HG02970 (cell line): ENCODE measurements around the gene CDK14.
"Not testable (repeated sequence)": the region's sequence is repeated elsewhere in the genome, so short reads cannot be mapped to it uniquely, and the experiment has no call there.

Experiments
- ATAC-seq: cut with Tn5 transposase; IDR thresholded peaks from one replicate; pipeline ENCODE4 v1.9.1; 2021; ENCODE audit warnings: mild to moderate bottlenecking, moderate library complexity, moderate number of reproducible peaks; ENCODE audit not compliant: unreplicated experiment, low FRiP score

The CDK14 gene

DNA sequence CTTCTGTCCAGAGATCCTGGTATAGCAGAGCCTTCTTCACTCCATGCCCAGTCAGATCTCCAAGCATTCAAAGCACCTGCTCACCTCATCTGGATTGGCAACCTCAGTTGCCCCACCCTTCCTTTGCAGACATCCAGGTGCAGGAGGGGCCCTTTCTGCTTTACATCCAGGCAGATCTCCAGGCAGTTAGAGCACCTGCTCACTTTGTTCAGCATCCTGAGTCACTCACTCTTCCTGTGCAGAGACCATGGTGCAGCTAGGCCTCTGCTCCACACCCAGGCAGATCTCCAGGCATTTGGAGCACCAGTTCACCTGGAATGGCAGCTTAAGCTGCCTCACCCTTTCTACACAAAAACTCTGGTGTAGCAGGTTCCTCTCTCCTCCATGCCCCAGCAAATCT, 153.1 kb downstream of the CDK14 start:
- ATAC-seq, result no peak

DNA sequence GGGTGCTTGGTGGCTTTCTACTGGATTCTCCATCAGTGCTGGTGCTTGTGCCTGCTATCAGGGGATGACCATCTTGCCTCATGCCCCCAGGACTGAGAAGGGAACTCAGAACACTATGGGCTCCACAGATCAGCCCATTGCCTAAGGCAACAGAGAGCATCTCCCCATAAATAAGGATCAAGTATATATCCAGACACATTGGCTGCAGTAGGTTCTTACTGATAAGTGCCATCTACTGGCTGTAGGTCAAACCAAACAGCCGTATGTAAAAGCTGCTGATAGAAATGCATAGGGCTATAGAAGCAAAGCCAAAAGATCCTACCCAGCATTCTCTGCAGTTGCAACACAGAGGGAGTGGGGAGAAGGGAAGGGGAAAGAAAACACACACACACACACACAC, 153.7 kb downstream of the CDK14 start:
- no peak for ATAC-seq

- no peak for ATAC-seq
Measured at GRCh38 chr7:90751595-90751994, 155.5 kb downstream of the CDK14 start.

DNA sequence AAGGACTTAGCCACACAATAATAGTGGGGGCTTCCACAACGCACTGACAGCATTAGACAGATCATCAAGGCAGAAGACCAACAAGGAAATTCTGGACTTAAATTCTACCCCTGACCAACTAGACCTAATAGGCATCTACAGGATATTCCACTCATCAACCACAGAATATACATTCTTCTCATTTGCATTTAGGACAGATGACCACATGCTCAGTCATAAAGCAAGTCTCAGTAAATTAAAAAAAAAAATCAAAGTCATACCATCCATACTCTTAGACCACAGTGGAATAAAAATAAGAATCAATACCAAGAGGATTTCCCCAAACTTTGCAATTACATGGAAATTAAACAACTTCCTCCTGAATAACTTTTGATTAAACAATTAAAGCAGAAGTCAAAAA, 155.9 kb downstream of the CDK14 start:
- no peak for ATAC-seq

GRCh38 chr7:90755041-90755440, 158.9 kb downstream of the CDK14 start:
- ATAC-seq, result no peak

DNA sequence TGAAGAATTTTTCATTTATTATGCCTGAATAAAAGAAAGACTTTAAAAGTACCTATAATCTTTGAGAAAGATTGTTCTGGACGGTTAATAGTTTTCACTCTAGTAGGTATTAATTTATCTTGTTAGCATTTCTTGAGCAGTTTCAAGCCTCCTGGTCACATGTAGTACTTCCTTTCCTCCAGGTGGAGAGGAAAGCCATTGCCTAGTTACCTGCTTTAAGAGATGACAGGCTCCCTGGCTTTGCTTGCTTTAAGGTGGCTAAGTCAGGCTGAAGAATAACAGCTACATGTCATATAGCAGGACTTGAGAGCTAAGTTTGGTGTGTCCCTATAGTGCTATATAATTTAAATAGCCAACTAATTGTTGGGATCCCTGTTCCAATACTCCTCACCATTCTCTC, 160.2 kb downstream of the CDK14 start:
- no peak for ATAC-seq

DNA sequence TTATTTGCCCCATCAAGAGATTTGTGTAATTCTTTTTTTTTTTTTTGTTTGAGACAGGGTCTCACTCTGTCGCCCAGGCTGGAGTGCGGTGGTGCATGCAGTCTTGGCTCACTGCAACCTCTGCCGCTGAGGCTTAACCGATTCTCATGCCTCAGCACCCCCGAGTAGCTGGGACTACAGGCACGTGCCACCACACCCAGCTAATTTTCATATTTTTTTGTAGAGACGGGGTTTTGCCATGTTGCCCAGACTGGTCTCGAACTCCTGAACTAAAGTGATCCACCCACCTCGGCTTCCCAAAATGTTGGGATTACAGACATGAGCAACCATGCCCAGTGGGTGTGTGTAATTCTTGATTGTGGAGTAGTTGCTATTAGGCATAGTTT, 161.4 kb downstream of the CDK14 start:
- ATAC-seq, result not testable (repeated sequence)

DNA sequence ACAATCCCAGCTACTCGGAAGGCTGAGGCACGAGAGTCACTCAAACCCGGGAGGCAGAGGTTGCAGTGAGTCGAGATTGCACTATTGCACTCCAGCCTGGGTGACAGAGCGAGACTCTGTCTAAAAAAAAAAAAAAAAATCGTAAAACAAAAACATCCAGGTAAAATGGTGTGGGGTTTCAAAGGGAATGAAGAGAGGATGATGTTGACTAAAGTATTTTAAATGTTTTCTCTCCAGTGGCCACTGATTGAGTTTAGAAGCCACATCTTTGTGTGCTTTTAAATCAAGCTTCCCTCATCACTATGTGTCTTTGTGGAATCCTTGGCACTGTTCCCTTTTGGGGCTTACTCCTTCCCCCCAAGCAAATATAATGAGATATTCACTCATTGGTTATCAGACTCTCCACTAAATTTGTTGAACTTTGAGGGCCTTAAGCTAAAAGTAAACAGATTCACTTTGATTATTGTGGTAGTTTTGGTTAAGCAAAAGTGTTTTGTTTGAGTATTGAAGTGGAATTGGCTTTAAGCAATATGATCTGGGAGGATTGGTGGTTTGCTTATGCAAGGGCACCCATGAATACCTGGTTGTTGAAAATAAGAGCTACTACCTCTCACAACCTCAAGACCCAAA, 162.9 kb downstream of the CDK14 start:
- no peak for ATAC-seq

GRCh38 chr7:90759710-90760109, 163.6 kb downstream of the CDK14 start:
- ATAC-seq, result no peak

DNA sequence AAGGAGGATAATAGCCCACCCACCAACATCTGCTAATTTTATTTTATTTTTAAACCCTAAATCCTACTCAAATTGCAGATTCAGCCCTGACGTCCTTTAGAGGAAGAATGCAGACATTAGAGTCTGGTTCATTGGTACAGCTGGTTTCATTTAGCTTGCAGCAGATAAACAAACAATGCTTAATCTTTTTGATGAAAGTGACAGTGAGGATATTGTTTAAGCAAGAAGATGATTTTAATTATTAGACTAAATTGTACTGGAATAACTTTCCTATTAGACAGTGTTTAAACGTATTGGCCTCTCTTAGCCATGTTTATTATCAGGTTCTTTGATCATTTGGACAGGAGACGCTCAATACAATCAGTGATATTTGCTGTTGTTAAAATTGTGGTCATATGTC, 164.8 kb downstream of the CDK14 start:
- ATAC-seq, result no peak

GRCh38 chr7:90761584-90761983, 165.5 kb downstream of the CDK14 start:
- no peak for ATAC-seq

- ATAC-seq, result no peak
Measured at GRCh38 chr7:90763108-90763507, 167.0 kb downstream of the CDK14 start.

DNA sequence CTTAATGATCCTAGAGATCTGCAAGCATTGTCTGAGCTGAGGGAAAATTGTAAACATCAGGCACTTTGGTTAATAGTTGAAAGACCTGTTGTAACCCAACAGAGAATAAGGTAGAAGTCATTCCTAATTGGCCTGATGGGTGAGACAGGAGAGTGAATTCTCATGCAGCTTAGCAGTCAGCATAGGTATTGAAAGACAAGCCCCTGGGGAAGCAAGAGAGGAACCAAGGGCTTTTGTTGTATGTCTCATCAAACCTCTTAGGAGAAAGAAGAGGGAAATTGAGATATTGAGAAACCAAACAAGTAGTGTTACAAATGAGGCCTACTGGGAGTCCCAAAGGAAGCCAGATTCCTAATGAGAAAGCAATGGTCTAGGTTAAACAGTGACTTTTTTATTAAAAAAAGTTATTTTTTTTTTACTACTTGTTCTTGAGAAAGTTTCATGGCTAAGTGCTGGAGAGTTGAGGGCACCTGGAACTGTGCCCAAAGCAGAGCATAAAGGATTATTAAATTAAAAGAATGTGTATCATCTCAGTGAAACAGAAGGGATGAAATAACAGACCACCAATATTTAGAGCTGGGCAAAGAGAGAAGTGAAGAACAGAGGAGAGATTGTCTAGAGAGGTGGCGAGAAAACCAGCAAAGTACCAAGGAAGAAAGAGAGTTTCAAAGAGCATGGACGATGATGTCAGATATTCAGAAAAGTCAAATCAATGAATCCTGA, 168.9 kb downstream of the CDK14 start:
- no peak for ATAC-seq

DNA sequence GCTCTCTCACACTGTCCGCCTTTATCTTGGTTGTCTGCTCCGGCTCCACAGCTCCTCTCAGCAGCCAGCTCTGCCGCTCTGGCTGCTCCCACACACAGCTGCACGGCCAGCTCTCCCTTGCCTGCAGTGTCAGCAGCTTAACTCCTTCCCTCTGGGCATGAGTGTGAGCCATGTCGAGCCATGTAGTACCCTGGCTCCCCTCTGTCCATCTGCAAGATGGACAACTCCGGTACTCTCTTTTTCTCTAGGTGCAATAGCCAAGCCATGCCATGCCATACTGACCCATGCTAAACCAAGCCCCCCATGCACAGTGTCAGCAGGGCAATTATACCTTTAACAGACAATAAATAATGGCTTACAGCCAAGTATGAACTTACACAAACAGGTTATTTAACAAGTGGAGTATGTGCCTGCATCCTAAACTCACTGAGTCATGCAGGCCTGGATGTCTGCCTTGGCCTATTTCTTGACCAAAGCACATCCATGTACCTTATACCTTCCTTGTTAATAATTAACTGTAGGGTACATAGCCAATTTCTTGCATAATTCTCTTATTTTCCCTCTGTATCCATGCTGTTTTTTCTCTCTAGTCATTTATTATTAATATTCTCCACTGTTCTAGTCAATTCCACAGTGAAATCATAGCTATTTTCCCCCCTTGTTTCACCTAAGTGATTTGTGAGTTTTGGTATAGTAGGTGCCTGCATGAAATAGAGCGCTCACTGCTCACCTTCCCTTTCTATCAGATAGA, 170.9 kb downstream of the CDK14 start:
- no peak for ATAC-seq

- no peak for ATAC-seq
Measured at GRCh38 chr7:90768301-90768700, 172.2 kb downstream of the CDK14 start.

- ATAC-seq, result no peak
Measured at GRCh38 chr7:90769036-90769435, 172.9 kb downstream of the CDK14 start.

DNA sequence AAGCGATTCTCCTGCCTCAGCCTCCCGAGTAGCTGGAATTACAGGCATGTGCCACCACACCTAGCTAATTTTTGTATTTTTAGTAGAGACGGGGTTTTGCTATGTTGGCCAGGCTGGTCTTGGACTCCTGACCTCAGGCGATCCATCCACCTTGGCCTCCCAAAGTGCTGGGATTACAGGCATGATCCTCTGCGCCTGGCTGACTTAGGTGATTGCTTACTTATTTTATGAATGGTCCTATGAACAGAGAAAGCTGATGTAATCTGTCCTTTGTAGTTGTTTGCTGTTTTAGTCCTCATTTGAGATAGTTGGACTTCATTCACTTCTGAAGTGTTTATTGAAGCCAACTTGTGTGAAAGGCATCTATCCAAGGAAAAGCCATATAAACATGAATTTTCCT, 173.4 kb downstream of the CDK14 start:
- ATAC-seq, result not testable (repeated sequence)

GRCh38 chr7:90771281-90771680, 175.2 kb downstream of the CDK14 start:
- no peak for ATAC-seq

DNA sequence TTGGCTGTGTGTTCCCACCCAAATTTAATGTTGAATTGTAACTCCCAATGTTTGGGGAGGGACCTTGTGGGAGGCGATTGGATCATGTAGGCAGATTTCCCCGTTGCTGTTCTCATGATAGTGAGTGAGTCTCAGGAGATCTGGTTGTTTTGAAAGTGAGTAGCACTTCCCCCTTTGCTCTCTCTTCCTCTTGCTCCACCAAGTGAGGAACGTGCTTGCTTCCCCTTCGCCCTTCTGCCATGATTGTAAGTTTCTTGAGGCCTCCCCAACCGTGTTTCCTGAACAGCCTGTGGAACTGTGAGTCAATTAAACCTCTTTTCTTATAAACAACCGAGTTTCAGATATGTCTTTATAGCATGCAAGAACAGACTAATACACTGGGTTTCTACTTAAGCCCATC, 176.3 kb downstream of the CDK14 start:
- ATAC-seq, result no peak

DNA sequence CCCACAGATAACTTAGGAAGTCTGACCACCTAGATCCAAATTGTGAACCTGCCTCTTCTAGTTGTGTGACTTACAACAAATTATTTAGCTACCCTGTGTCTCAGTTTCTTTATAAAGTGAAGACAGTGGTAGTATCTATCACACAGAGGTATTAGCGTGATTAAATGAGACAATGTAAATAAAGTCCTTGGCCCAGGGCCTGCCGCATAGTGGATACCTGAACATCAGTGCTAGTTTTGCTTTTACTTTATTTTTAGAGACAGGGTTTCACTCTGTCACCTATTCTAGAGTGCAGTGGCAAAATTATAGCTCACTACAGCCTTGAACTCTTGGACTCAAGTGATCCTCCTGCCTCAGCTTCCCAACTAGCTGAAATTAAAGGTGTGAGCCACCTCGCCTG, 177.1 kb downstream of the CDK14 start:
- ATAC-seq, result no peak

GRCh38 chr7:90774706-90775105, 178.6 kb downstream of the CDK14 start:
- no peak for ATAC-seq
